ENCODE data around the gene ATP9B. TPM values are rescaled to one million over a fixed set of nuclear protein-coding genes. Genes with fewer than 3 reads are reported as not detected.

ATP9B gene
- total and polyA plus RNA-seq, 10 of the 15 experiments (the other 5 are each of a cell fraction or from before 2014, with no cell fraction given) = 0.74 to 20.7 (median 12.9) TPM

DNA sequence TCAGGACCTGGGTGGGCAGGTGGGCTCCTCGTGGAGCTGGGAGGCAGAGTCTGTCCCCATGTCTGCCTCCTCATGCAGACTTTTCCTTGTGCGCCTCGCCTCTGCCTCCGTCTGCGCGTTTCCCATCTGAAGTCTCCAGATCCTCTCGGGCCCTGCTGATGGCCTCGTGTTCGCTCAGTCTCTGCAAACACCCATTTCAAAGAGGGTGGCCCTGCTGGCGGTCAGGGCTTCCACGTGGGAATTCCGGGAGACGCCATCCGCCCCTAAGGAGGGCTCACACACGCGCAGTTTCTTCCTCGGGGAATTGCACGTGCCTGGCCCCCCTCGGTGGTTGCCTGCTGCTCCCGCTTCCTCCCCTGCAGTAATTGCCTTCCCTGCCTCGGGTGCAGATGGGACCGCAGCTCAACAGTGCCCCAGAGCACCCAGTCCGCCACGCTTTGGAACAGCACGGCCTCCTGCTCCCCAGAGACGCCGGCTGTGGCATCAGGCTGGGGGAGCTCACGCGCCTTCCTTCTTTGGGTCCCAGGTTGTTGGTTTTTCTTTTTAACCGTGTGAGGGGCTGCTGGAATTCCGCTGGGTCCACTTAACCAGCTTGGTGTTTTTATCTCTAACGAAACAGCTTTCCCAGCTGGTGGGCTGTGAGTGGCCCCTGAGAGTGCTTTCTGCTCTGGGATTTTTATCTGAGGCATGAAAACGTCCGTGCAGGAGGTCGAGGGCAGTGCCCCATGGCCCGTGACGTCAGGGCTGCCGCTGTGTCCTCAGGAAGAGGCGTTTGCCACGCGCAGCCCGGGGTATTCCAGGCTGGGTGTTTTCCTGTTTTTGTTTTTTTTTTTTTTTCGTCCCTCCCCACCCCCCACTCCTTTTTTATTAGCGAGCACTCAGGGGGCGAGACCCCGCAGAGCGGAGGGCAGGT is 342.7 kb downstream of the ATP9B start:
- Histone ChIP-seq H3K4me2 (ENCODE audit: control insufficient read depth, insufficient read depth) (no peak overlapping the region), H3K27ac (ENCODE audit: control insufficient read depth, insufficient read depth) (no peak overlapping the region), H3K4me1 (ENCODE audit: control insufficient read depth, insufficient read depth, low read length) (peaks cover 5% of the 10 kb centered on the region; the same call in 1 of the 2 replicates), H3K9ac (ENCODE audit: control insufficient read depth, insufficient read depth, low read length) (no peak overlapping the region), H2AFZ (ENCODE audit: control insufficient read depth, low read depth, low read length) (no peak overlapping the region), H3K27me3 (replicated peaks in 1 of 2; ENCODE audit: control insufficient read depth in 2 of 2, insufficient read depth in 2 of 2, low read length in 1 of 2) (no peaks in the 10 kb centered on the region), H3K36me3 (ENCODE audit: control insufficient read depth in 2 of 2, insufficient read depth in 2 of 2, low read length in 1 of 2) (peaks cover 0 to 8% of the 10 kb centered on the region in 2 experiments; a peak in 2 of 4 replicates), H3K79me2 (ENCODE audit: control insufficient read depth, insufficient read depth, low read length) (no peaks in the 10 kb centered on the region), H3K4me3 (no peak overlapping the region), H4K20me1 (ENCODE audit: control insufficient read depth, insufficient read depth) (no peaks in the 10 kb centered on the region), H3K9me3 (replicated peaks; ENCODE audit: control insufficient read depth, insufficient read depth, low read length) (no peaks in the 10 kb centered on the region)
- DNase-seq (ENCODE audit: low read depth, low spot score) (no peak), FAIRE-seq (no peak), ATAC-seq (no peak)
- WGBS (ENCODE audit: insufficient coverage, insufficient replicate concordance, low lambda C conversion rate, missing lambda C conversion rate) = 90% methylated on average over 37 of the region's 47 CpGs
- RAD21 ChIA-PET (ENCODE audit: unreplicated experiment) = no interaction called here
- in situ Hi-C loops (cut with MboI) = no loop called here
- TF ChIP-seq HDAC2 (IDR thresholded peaks at IDR 0.05) (no peak), ETV6 (conservative IDR thresholded peaks at IDR 0.05 in 1 of 2, IDR thresholded peaks at IDR 0.05 in 1 of 2; ENCODE audit: borderline replicate concordance in 1 of 2, low read depth in 1 of 2) (no peak), SP1 (IDR thresholded peaks at IDR 0.05; ENCODE audit: low read depth, low read length) (no peak), CREM (IDR thresholded peaks at IDR 0.05; ENCODE audit: low read depth) (no peak), TCF3 (IDR thresholded peaks at IDR 0.05; ENCODE audit: borderline replicate concordance, insufficient read depth, low read depth, low read length) (no peak)
- TF ChIP-seq, protein P1, sequence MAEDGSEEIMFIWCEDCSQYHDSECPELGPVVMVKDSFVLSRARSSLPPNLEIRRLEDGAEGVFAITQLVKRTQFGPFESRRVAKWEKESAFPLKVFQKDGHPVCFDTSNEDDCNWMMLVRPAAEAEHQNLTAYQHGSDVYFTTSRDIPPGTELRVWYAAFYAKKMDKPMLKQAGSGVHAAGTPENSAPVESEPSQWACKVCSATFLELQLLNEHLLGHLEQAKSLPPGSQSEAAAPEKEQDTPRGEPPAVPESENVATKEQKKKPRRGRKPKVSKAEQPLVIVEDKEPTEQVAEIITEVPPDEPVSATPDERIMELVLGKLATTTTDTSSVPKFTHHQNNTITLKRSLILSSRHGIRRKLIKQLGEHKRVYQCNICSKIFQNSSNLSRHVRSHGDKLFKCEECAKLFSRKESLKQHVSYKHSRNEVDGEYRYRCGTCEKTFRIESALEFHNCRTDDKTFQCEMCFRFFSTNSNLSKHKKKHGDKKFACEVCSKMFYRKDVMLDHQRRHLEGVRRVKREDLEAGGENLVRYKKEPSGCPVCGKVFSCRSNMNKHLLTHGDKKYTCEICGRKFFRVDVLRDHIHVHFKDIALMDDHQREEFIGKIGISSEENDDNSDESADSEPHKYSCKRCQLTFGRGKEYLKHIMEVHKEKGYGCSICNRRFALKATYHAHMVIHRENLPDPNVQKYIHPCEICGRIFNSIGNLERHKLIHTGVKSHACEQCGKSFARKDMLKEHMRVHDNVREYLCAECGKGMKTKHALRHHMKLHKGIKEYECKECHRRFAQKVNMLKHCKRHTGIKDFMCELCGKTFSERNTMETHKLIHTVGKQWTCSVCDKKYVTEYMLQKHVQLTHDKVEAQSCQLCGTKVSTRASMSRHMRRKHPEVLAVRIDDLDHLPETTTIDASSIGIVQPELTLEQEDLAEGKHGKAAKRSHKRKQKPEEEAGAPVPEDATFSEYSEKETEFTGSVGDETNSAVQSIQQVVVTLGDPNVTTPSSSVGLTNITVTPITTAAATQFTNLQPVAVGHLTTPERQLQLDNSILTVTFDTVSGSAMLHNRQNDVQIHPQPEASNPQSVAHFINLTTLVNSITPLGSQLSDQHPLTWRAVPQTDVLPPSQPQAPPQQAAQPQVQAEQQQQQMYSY (CRISPR knock-in tag; IDR thresholded peaks at IDR 0.05) = no peak
- TF ChIP-seq, protein P2, sequence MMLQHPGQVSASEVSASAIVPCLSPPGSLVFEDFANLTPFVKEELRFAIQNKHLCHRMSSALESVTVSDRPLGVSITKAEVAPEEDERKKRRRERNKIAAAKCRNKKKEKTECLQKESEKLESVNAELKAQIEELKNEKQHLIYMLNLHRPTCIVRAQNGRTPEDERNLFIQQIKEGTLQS (IDR thresholded peaks at IDR 0.05; ENCODE audit: borderline replicate concordance, extremely low read depth, low read depth, low read length) = no peak
- CTCF ChIA-PET = interaction anchor here (0.7 kb wide), 1 partner anchor 14 kb away, joined by 3 read pairs; no protein-coding TSS in a partner anchor
- POLR2A ChIA-PET = no interaction called here
- no TSS peak for BruUV-seq (replicated peaks)
- SMC1A ChIA-PET (ENCODE audit: uncharacterized antibody, unreplicated experiment) = interaction anchor here (0.9 to 1.6 kb wide), 2 partner anchors 9 to 54 kb away, joined by 3 read pairs; no protein-coding TSS in a partner anchor
- intact Hi-C loops (cut with micrococcal nuclease; ENCODE audit: unreplicated experiment) = no loop called here
